ENCODE data around the gene NRARP. TPM values are rescaled to one million over a fixed set of nuclear protein-coding genes. Genes with fewer than 3 reads are reported as not detected.
"Not testable (repeated sequence)": the region's sequence is repeated elsewhere in the genome, so short reads cannot be mapped to it uniquely, and the experiment has no call there.

NRARP gene
- total RNA-seq, 1 experiment from 2014 or later, result 22.2 TPM

DNA sequence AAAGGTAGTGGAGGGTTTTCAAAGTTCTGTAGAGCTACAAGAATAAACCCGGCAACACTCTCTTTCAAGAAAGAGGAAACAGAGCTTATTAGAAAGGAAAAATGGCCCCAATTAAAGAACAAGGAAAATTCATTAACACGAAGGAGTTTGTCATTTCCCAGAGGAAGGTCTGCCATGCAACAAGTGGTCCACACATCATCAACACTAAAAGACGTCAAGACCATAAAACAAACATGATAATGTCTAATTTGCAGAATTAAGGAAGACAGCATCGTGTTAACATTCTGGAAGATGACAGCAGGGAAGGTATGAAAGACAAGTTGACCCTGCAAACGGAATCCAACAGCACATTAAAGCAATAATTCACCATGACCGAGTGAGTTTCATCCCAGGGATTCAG is 28.6 kb upstream of the NRARP start:
- no peaks in the 10 kb centered on the region for H3K79me2 ChIP-seq (ENCODE audit: insufficient read depth, low read length)
- no peak overlapping the region for H3K4me3 ChIP-seq (replicated peaks in 1 of 2; ENCODE audit: low read depth in 1 of 2, low read length in 2 of 2)
- POLR2A ChIA-PET, result no interaction called here
- no peaks in the 10 kb centered on the region for H3K9me2 ChIP-seq (ENCODE audit: insufficient read depth)
- intact Hi-C loops (cut with micrococcal nuclease), result no loop called here
- no TSS peak for BruUV-seq (replicated peaks)
- H3K9ac ChIP-seq (ENCODE audit: low read length), result no peak overlapping the region
- no peak for DNase-seq (ENCODE audit: low read depth, low spot score)
- no peak overlapping the region for H3K27ac ChIP-seq (ENCODE audit: low read depth, low read length)
- no peak overlapping the region for H3K4me2 ChIP-seq (ENCODE audit: low read length)
- H3K4me1 ChIP-seq (ENCODE audit: control insufficient read depth in 1 of 2, insufficient read depth in 2 of 2, low read length in 2 of 2), result no peaks in the 10 kb centered on the region
- no peak for TF ChIP-seq ZBTB33 (IDR thresholded peaks at IDR 0.05; ENCODE audit: extremely low read depth, insufficient replicate concordance, low read length)
- TF ChIP-seq MAX (IDR thresholded peaks at IDR 0.05), result no peak
- TF ChIP-seq ATF3 (IDR thresholded peaks at IDR 0.05), result no peak
- no peak for TF ChIP-seq FOSL1 (IDR thresholded peaks at IDR 0.05; ENCODE audit: low read depth)
- TF ChIP-seq POLR2A (IDR thresholded peaks at IDR 0.05; ENCODE audit: borderline replicate concordance, extremely low read depth, insufficient read depth, insufficient read length), result no peak
- no peak for TF ChIP-seq SP1 (IDR thresholded peaks at IDR 0.05; ENCODE audit: low read depth)
- no peak for TF ChIP-seq TCF7L2 (IDR thresholded peaks at IDR 0.05; ENCODE audit: borderline replicate concordance, extremely low read depth, insufficient read depth, insufficient read length)
- TF ChIP-seq, protein P1, sequence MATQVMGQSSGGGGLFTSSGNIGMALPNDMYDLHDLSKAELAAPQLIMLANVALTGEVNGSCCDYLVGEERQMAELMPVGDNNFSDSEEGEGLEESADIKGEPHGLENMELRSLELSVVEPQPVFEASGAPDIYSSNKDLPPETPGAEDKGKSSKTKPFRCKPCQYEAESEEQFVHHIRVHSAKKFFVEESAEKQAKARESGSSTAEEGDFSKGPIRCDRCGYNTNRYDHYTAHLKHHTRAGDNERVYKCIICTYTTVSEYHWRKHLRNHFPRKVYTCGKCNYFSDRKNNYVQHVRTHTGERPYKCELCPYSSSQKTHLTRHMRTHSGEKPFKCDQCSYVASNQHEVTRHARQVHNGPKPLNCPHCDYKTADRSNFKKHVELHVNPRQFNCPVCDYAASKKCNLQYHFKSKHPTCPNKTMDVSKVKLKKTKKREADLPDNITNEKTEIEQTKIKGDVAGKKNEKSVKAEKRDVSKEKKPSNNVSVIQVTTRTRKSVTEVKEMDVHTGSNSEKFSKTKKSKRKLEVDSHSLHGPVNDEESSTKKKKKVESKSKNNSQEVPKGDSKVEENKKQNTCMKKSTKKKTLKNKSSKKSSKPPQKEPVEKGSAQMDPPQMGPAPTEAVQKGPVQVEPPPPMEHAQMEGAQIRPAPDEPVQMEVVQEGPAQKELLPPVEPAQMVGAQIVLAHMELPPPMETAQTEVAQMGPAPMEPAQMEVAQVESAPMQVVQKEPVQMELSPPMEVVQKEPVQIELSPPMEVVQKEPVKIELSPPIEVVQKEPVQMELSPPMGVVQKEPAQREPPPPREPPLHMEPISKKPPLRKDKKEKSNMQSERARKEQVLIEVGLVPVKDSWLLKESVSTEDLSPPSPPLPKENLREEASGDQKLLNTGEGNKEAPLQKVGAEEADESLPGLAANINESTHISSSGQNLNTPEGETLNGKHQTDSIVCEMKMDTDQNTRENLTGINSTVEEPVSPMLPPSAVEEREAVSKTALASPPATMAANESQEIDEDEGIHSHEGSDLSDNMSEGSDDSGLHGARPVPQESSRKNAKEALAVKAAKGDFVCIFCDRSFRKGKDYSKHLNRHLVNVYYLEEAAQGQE (IDR thresholded peaks at IDR 0.05; ENCODE audit: low read depth), result no peak
- no peak for TF ChIP-seq ELF1 (IDR thresholded peaks at IDR 0.05; ENCODE audit: borderline replicate concordance, low read depth)
- H3K36me3 ChIP-seq (ENCODE audit: control insufficient read depth in 1 of 2, insufficient read depth in 2 of 2, low read length in 2 of 2), result no peaks in the 10 kb centered on the region
- no peak for ATAC-seq
- H3K9me3 ChIP-seq (ENCODE audit: control insufficient read depth in 1 of 2, insufficient read depth in 1 of 2, low read depth in 1 of 2, low read length in 2 of 2), result no peaks in the 10 kb centered on the region
- CTCF ChIA-PET, result no interaction called here
- peaks cover 22% of the 10 kb centered on the region for H3K27me3 ChIP-seq (ENCODE audit: insufficient read depth, low read length)
- RAD21 ChIA-PET (ENCODE audit: low non-redundant PET in 1 of 2, low total read pairs in 2 of 2, uncharacterized antibody in 2 of 2, unreplicated experiment in 2 of 2), result no interaction called here
- no peaks in the 10 kb centered on the region for H4K20me1 ChIP-seq (ENCODE audit: insufficient read depth)
- H2AFZ ChIP-seq (ENCODE audit: low read depth, low read length, poor library complexity, severe bottlenecking), result no peak overlapping the region

DNA sequence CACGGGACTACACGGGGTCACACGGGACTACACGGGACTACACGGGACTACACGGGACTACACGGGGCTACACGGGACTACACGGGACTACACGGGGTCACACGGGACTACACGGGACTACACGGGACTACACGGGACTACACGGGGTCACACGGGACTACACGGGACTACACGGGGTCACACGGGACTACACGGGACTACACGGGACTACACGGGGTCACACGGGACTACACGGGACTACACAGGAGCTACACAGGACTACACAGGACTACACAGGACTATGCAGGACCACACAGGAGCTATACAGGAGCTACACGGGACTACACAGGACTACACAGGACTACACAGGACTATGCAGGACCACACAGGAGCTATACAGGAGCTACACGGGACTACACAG is 27.5 kb upstream of the NRARP start:
- H3K9ac ChIP-seq (ENCODE audit: low read length); H4K20me1 ChIP-seq (ENCODE audit: insufficient read depth); CTCF ChIA-PET; H3K27ac ChIP-seq (ENCODE audit: low read depth, low read length); H3K4me2 ChIP-seq (ENCODE audit: low read length); H3K4me1 ChIP-seq (ENCODE audit: control insufficient read depth in 1 of 2, insufficient read depth in 2 of 2, low read length in 2 of 2); RAD21 ChIA-PET (ENCODE audit: low non-redundant PET in 1 of 2, low total read pairs in 2 of 2, uncharacterized antibody in 2 of 2, unreplicated experiment in 2 of 2); DNase-seq (ENCODE audit: low read depth, low spot score); POLR2A ChIA-PET; H3K4me3 ChIP-seq (replicated peaks in 1 of 2; ENCODE audit: low read depth in 1 of 2, low read length in 2 of 2); H3K9me2 ChIP-seq (ENCODE audit: insufficient read depth); BruUV-seq (replicated peaks); H3K79me2 ChIP-seq (ENCODE audit: insufficient read depth, low read length); H2AFZ ChIP-seq (ENCODE audit: low read depth, low read length, poor library complexity, severe bottlenecking); H3K9me3 ChIP-seq (ENCODE audit: control insufficient read depth in 1 of 2, insufficient read depth in 1 of 2, low read depth in 1 of 2, low read length in 2 of 2); intact Hi-C loops (cut with micrococcal nuclease); H3K36me3 ChIP-seq (ENCODE audit: control insufficient read depth in 1 of 2, insufficient read depth in 2 of 2, low read length in 2 of 2); ATAC-seq: not testable (repeated sequence)
- H3K27me3 ChIP-seq (ENCODE audit: insufficient read depth, low read length), result peaks cover 22% of the 10 kb centered on the region
